Trophoblast cell (in vitro differentiated cells and primary cell): Measurements from ENCODE around the gene TK2.

Source experiments
- DNase-seq, 2 donors: peaks; one replicate each; pipeline ENCODE4 v3.0.0-alpha.2; 2016
- H2AFZ ChIP-seq: 2 replicates; pipeline ENCODE4 v1.6.1; 2013; ENCODE audit warnings: low read length, moderate library complexity, mild to moderate bottlenecking; ENCODE audit not compliant: insufficient read depth, poor library complexity
- H2AK5ac ChIP-seq: 2 replicates; pipeline ENCODE4 v1.6.1; 2013; ENCODE audit warnings: mild to moderate bottlenecking, low read length
- H2BK120ac ChIP-seq: 2 replicates; pipeline ENCODE4 v1.6.1; 2013; ENCODE audit warnings: low read length, mild to moderate bottlenecking, moderate library complexity; ENCODE audit not compliant: insufficient read depth, poor library complexity
- H2BK12ac ChIP-seq: 2 replicates; pipeline ENCODE4 v1.6.1; 2013; ENCODE audit warnings: mild to moderate bottlenecking, low read length, moderate library complexity
- H2BK5ac ChIP-seq: 2 replicates; pipeline ENCODE4 v1.6.1; 2013; ENCODE audit warnings: low read length, low read depth, moderate library complexity, mild to moderate bottlenecking; ENCODE audit not compliant: poor library complexity
- H3K14ac ChIP-seq: 2 replicates; pipeline ENCODE4 v1.6.1; 2013; ENCODE audit warnings: mild to moderate bottlenecking, low read length
- H3K18ac ChIP-seq: 2 replicates; pipeline ENCODE4 v1.6.1; 2013; ENCODE audit warnings: mild to moderate bottlenecking, low read length
- H3K23ac ChIP-seq: 2 replicates; pipeline ENCODE4 v1.6.1; 2013; ENCODE audit warnings: low read length
- H3K27ac ChIP-seq: 2 replicates; pipeline ENCODE4 v1.5.1; 2013; ENCODE audit warnings: low read depth, mild to moderate bottlenecking, inconsistent platforms, low read length, moderate library complexity
- H3K27me3 ChIP-seq: 2 replicates; pipeline ENCODE4 v1.6.1; 2013; ENCODE audit warnings: inconsistent platforms, mild to moderate bottlenecking, low read length, moderate library complexity; ENCODE audit not compliant: insufficient read depth
- H3K36me3 ChIP-seq, 2 experiments: 1 replicate in 1 of 2; 2 replicates in 1 of 2; pipeline ENCODE4 v1.6.1; 2013; ENCODE audit warnings: low read length in 2 of 2, mild to moderate bottlenecking in 2 of 2, moderate library complexity in 1 of 2; ENCODE audit not compliant: insufficient read depth in 2 of 2, control insufficient read depth in 1 of 2
- H3K4ac ChIP-seq: 2 replicates; pipeline ENCODE4 v1.6.1; 2013; ENCODE audit warnings: low read depth, mild to moderate bottlenecking, low read length, moderate library complexity
- H3K4me1 ChIP-seq, 2 experiments: 1 replicate in 1 of 2; 2 replicates in 1 of 2; pipeline ENCODE4 v1.6.1; 2013; ENCODE audit warnings: low read length in 2 of 2, mild to moderate bottlenecking in 2 of 2, moderate library complexity in 1 of 2; ENCODE audit not compliant: insufficient read depth in 2 of 2, control insufficient read depth in 1 of 2
- H3K4me2 ChIP-seq: 2 replicates; pipeline ENCODE4 v1.6.1; 2013; ENCODE audit warnings: inconsistent platforms, mild to moderate bottlenecking, low read length, moderate library complexity
- H3K4me3 ChIP-seq: 2 replicates; pipeline ENCODE4 v1.5.1; 2013; ENCODE audit warnings: mild to moderate bottlenecking, low read depth, low read length, inconsistent platforms
- H3K79me1 ChIP-seq: one replicate; pipeline ENCODE4 v1.6.1; 2013; ENCODE audit warnings: low read length
- H3K79me2 ChIP-seq: 2 replicates; pipeline ENCODE4 v1.6.1; 2013; ENCODE audit warnings: low read length, mild to moderate bottlenecking; ENCODE audit not compliant: control insufficient read depth, insufficient read depth, poor library complexity
- H3K9ac ChIP-seq: 2 replicates; pipeline ENCODE4 v1.6.1; 2013; ENCODE audit warnings: mild to moderate bottlenecking, low read length
- H3K9me3 ChIP-seq: 2 replicates; pipeline ENCODE4 v1.6.1; 2013; ENCODE audit warnings: low read depth, mild to moderate bottlenecking, control low read depth, inconsistent platforms, low read length; ENCODE audit not compliant: insufficient read depth
- H4K12ac ChIP-seq: 2 replicates; pipeline ENCODE4 v1.6.1; 2013; ENCODE audit warnings: low read depth, mild to moderate bottlenecking, low read length, moderate library complexity
- H4K8ac ChIP-seq: 2 replicates; pipeline ENCODE4 v1.6.1; 2013; ENCODE audit warnings: low read depth, mild to moderate bottlenecking, low read length, moderate library complexity
- H4K91ac ChIP-seq: one replicate; pipeline ENCODE4 v1.6.1; 2013; ENCODE audit warnings: low read depth, mild to moderate bottlenecking, low read length, moderate library complexity
- WGBS: extraction: QIAGEN DNeasy Blood & Tissue Kit; methylation state at CpG from one replicate; pipeline ENCODE4 v1.1.7; 2013; ENCODE audit warnings: missing lambda C conversion rate; ENCODE audit not compliant: insufficient read length, insufficient coverage; ENCODE audit errors: extremely low coverage; 5-methylcytosine and 5-hydroxymethylcytosine counted together

TK2 gene

GRCh38 chr16:66575060-66575459 is 25.1 kb upstream of the TK2 start:
- WGBS, result no CpG with 5 or more reads among the region's 3 CpGs
- H3K4me1 ChIP-seq, result no peaks in the 10 kb centered on the region

GRCh38 chr16:66574531-66574930 is 24.6 kb upstream of the TK2 start:
- H3K27me3 ChIP-seq, result peaks cover 2% of the 10 kb centered on the region
- no peaks in the 10 kb centered on the region for H3K9me3 ChIP-seq
- DNase-seq, result no peak
- H3K14ac ChIP-seq, result no peak overlapping the region
- H3K18ac ChIP-seq, result no peak overlapping the region
- H4K12ac ChIP-seq, result no peak overlapping the region
- H3K27ac ChIP-seq, result no peak overlapping the region
- H3K4me2 ChIP-seq, result no peak overlapping the region
- no peak overlapping the region for H3K9ac ChIP-seq
- H2BK5ac ChIP-seq, result no peak overlapping the region
- no peak overlapping the region for H4K91ac ChIP-seq
- H3K36me3 ChIP-seq, result no peaks in the 10 kb centered on the region
- no peaks in the 10 kb centered on the region for H3K79me1 ChIP-seq
- no peak overlapping the region for H2BK12ac ChIP-seq
- H2AK5ac ChIP-seq, result no peak overlapping the region
- H3K23ac ChIP-seq, result no peak overlapping the region
- no peak overlapping the region for H3K4ac ChIP-seq
- H4K8ac ChIP-seq, result no peak overlapping the region
- no peak overlapping the region for H2BK120ac ChIP-seq
- WGBS, result no CpG with 5 or more reads among the region's 3 CpGs
- no peaks in the 10 kb centered on the region for H3K4me1 ChIP-seq
- H3K4me3 ChIP-seq, result no peak overlapping the region
- H3K79me2 ChIP-seq, result no peaks in the 10 kb centered on the region
- no peak overlapping the region for H2AFZ ChIP-seq

More at GRCh38 chr16:66575060-66575459, 25.1 kb upstream of the TK2 start:
- Histone ChIP-seq H4K8ac (no peak overlapping the region), H4K12ac (no peak overlapping the region), H3K14ac (no peak overlapping the region), H3K23ac (no peak overlapping the region), H3K9ac (no peak overlapping the region), H2BK5ac (no peak overlapping the region), H3K79me2 (no peaks in the 10 kb centered on the region), H3K27me3 (peaks cover 2% of the 10 kb centered on the region), H2AK5ac (no peak overlapping the region), H2BK12ac (no peak overlapping the region), H2BK120ac (no peak overlapping the region), H3K18ac (no peak overlapping the region), H4K91ac (no peak overlapping the region), H3K36me3 (no peaks in the 10 kb centered on the region), H3K27ac (no peak overlapping the region), H2AFZ (no peak overlapping the region), H3K9me3 (no peaks in the 10 kb centered on the region), H3K79me1 (no peaks in the 10 kb centered on the region), H3K4ac (no peak overlapping the region), H3K4me3 (no peak overlapping the region), H3K4me2 (no peak overlapping the region)
- DNase-seq, result no peak

GRCh38 chr16:66574081-66574480 is 24.2 kb upstream of the TK2 start:
- H3K18ac ChIP-seq, result no peak overlapping the region
- no peak overlapping the region for H3K9ac ChIP-seq
- no peak overlapping the region for H2BK120ac ChIP-seq
- H2BK5ac ChIP-seq, result no peak overlapping the region
- H3K27me3 ChIP-seq, result peaks cover 2% of the 10 kb centered on the region
- H3K4me2 ChIP-seq, result no peak overlapping the region
- H3K27ac ChIP-seq, result no peak overlapping the region
- no peaks in the 10 kb centered on the region for H3K36me3 ChIP-seq
- no peak overlapping the region for H2AFZ ChIP-seq
- no peak overlapping the region for H3K23ac ChIP-seq
- no peak overlapping the region for H4K8ac ChIP-seq
- no peak for DNase-seq
- H3K79me1 ChIP-seq, result no peaks in the 10 kb centered on the region
- H3K14ac ChIP-seq, result no peak overlapping the region
- no peaks in the 10 kb centered on the region for H3K9me3 ChIP-seq
- no peak overlapping the region for H2BK12ac ChIP-seq
- H4K12ac ChIP-seq, result no peak overlapping the region
- no peaks in the 10 kb centered on the region for H3K79me2 ChIP-seq
- no peak overlapping the region for H4K91ac ChIP-seq
- H3K4me3 ChIP-seq, result no peak overlapping the region
- H3K4ac ChIP-seq, result no peak overlapping the region
- WGBS, result no CpG with 5 or more reads among the region's 1 CpG
- H2AK5ac ChIP-seq, result no peak overlapping the region
- no peaks in the 10 kb centered on the region for H3K4me1 ChIP-seq

GRCh38 chr16:66572356-66572755 is 22.4 kb upstream of the TK2 start:
- H3K4me3 ChIP-seq, result no peak overlapping the region
- H3K27ac ChIP-seq, result no peak overlapping the region
- no peak overlapping the region for H2BK120ac ChIP-seq
- H4K12ac ChIP-seq, result no peak overlapping the region
- H4K8ac ChIP-seq, result no peak overlapping the region
- no peak overlapping the region for H3K18ac ChIP-seq
- no peak overlapping the region for H3K9ac ChIP-seq
- no peak overlapping the region for H3K4ac ChIP-seq
- WGBS, result no CpG with 5 or more reads among the region's 2 CpGs
- H3K23ac ChIP-seq, result no peak overlapping the region
- no peaks in the 10 kb centered on the region for H3K27me3 ChIP-seq
- no peaks in the 10 kb centered on the region for H3K79me2 ChIP-seq
- H3K4me2 ChIP-seq, result no peak overlapping the region
- H3K4me1 ChIP-seq, result no peaks in the 10 kb centered on the region
- no peak overlapping the region for H2BK12ac ChIP-seq
- no peaks in the 10 kb centered on the region for H3K36me3 ChIP-seq
- no peak overlapping the region for H4K91ac ChIP-seq
- no peak overlapping the region for H2AK5ac ChIP-seq
- H3K9me3 ChIP-seq, result no peaks in the 10 kb centered on the region
- no peak overlapping the region for H2BK5ac ChIP-seq
- DNase-seq, result no peak
- H3K14ac ChIP-seq, result no peak overlapping the region
- H2AFZ ChIP-seq, result no peak overlapping the region
- H3K79me1 ChIP-seq, result no peaks in the 10 kb centered on the region
